Measurements from ENCODE around the gene TMCO4. TPM values are rescaled to one million over a fixed set of nuclear protein-coding genes. Genes with fewer than 3 reads are reported as not detected.

Gene TMCO4
- total and polyA plus RNA-seq, 2 of the 8 experiments (the other 6 are each of a cell fraction or from before 2014, with no cell fraction given), result 3.0 to 3.1 TPM

DNA sequence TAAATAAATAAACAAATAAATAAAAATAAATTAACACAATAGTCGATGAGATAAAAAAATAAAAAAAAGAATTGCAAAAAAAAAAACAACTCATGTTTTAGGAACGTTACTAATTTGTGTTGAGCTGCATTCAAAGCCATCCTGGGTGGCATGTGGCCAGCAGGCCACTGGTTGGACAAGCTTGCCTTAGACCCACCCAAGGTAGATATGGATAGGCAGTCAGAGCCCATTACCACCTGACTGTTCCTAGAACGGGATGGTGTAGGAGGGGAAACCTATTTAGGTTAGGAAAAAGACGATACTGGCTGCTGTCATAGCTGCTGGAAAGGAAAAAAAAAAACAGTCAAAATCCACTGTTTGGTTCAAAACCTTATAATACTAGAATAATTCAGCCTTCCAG is 94.3 kb downstream of the TMCO4 start:
- no peaks in the 10 kb centered on the region; the same call in 1 of the 2 replicates for H3K79me1 ChIP-seq (ENCODE audit: low read depth, low read length)
- no peak overlapping the region for H2AFZ ChIP-seq (ENCODE audit: low read length)
- H3K4me2 ChIP-seq (ENCODE audit: insufficient read depth in 1 of 2, low read depth in 2 of 2, low read length in 2 of 2), result no peak overlapping the region
- no peak overlapping the region for H3K56ac ChIP-seq (replicated peaks; ENCODE audit: insufficient read length, low read depth, low read length)
- H3K4me1 ChIP-seq (replicated peaks in 1 of 4; ENCODE audit: control insufficient read depth in 3 of 4, insufficient read depth in 4 of 4, low read length in 3 of 4), result peaks cover 0 to 8% (median 3%) of the 10 kb centered on the region in 4 experiments; a peak in 5 of 7 replicates
- DNase-seq (ENCODE audit: low read depth in 1 of 2, low spot score in 2 of 2), result no peak
- no peaks in the 10 kb centered on the region for H4K20me1 ChIP-seq (replicated peaks in 1 of 2; ENCODE audit: control insufficient read depth in 1 of 2, insufficient read depth in 2 of 2, low read length in 2 of 2)
- H3K23me2 ChIP-seq (ENCODE audit: low read depth, low read length), result no peaks in the 10 kb centered on the region
- no peak overlapping the region for H2BK5ac ChIP-seq (ENCODE audit: low read depth, low read length)
- 82% methylated on average over 4 of the region's 4 CpGs; no CpG with 5 or more reads in 1 of the 2 experiments for WGBS, 2 experiments (ENCODE audit: extremely low coverage in 1 of 2, insufficient coverage in 1 of 2, insufficient read length in 1 of 2, insufficient replicate concordance in 2 of 2, low coverage in 1 of 2, low lambda C conversion rate in 2 of 2, missing lambda C conversion rate in 1 of 2)
- H4K8ac ChIP-seq (ENCODE audit: extremely low read depth, insufficient read depth, low read length), result no peak overlapping the region
- CTCF ChIA-PET (ENCODE audit: partially characterized antibody), result interaction anchor here (0.7 to 9.8 kb wide), 26 partner anchors 8 to 775 kb away, joined by 3 to 127 read pairs (median 8); partner anchors contain the start of gene HTR6
- H2AK5ac ChIP-seq (ENCODE audit: low read depth, low read length), result no peak overlapping the region
- no peak overlapping the region for H3K4ac ChIP-seq (replicated peaks; ENCODE audit: insufficient read length, low read depth, low read length)
- no peak overlapping the region for H3K14ac ChIP-seq (ENCODE audit: insufficient read length)
- H3K23ac ChIP-seq (ENCODE audit: insufficient read length), result no peak overlapping the region
- H4K91ac ChIP-seq (replicated peaks; ENCODE audit: insufficient read length, low read length), result no peak overlapping the region
- no peaks in the 10 kb centered on the region for H3K27me3 ChIP-seq (replicated peaks in 1 of 4; ENCODE audit: control insufficient read depth in 3 of 4, extremely low read depth in 1 of 4, insufficient read depth in 3 of 4, low read length in 3 of 4)
- TF ChIP-seq EGR1 (IDR thresholded peaks at IDR 0.05; ENCODE audit: borderline replicate concordance, low read depth, low read length) (no peak), BCL11A (IDR thresholded peaks at IDR 0.05; ENCODE audit: low read depth in 2 of 2, low read length in 2 of 2) (no peak), ZNF274 (IDR thresholded peaks at IDR 0.05; ENCODE audit: borderline replicate concordance, extremely low read depth, low read length) (no peak), SAP30 (IDR thresholded peaks at IDR 0.05; ENCODE audit: insufficient read depth, insufficient replicate concordance, low read length) (no peak), YY1 (IDR thresholded peaks at IDR 0.05; ENCODE audit: low read depth, low read length) (no peak), GTF2F1 (IDR thresholded peaks at IDR 0.05; ENCODE audit: borderline replicate concordance, low read depth, low read length) (no peak), SUZ12 (IDR thresholded peaks at IDR 0.05; ENCODE audit: low read length) (no peak), POU5F1 (IDR thresholded peaks at IDR 0.05; ENCODE audit: low read depth, low read length) (no peak), HDAC2 (IDR thresholded peaks at IDR 0.05; ENCODE audit: borderline replicate concordance in 1 of 2, low read depth in 2 of 2, low read length in 2 of 2) (no peak), GABPA (IDR thresholded peaks at IDR 0.05; ENCODE audit: borderline replicate concordance, insufficient read depth, low read length) (no peak), SP2 (IDR thresholded peaks at IDR 0.05; ENCODE audit: low read length) (no peak), CBX5 (IDR thresholded peaks at IDR 0.05; ENCODE audit: low read depth, low read length) (no peak), JUN (IDR thresholded peaks at IDR 0.05; ENCODE audit: low read depth, low read length) (no peak)
- no peak overlapping the region for H3K18ac ChIP-seq (ENCODE audit: extremely low read depth, low read length)
- H3K4me3 ChIP-seq (ENCODE audit: extremely low read depth in 1 of 4, insufficient read depth in 2 of 4, low read depth in 3 of 4, low read length in 4 of 4), result no peak overlapping the region
- no peak overlapping the region for H2BK15ac ChIP-seq (ENCODE audit: low read length)
- H2BK12ac ChIP-seq (ENCODE audit: low read depth, low read length), result no peak overlapping the region
- H2BK20ac ChIP-seq (ENCODE audit: low read length), result no peak overlapping the region
- no peaks in the 10 kb centered on the region for H3K36me3 ChIP-seq (ENCODE audit: control insufficient read depth in 2 of 4, insufficient read depth in 4 of 4, low read length in 3 of 4)
- H3K9me3 ChIP-seq (ENCODE audit: insufficient read depth in 2 of 2, low read depth in 1 of 2, low read length in 1 of 2), result no peaks in the 10 kb centered on the region
- H3K27ac ChIP-seq (ENCODE audit: low read depth, low read length), result no peak overlapping the region
- no peak for FAIRE-seq
- H3K79me2 ChIP-seq (ENCODE audit: control insufficient read depth in 1 of 2, insufficient read depth in 2 of 2, low read length in 2 of 2), result no peaks in the 10 kb centered on the region
- POLR2A ChIA-PET (ENCODE audit: partially characterized antibody), result interaction anchor here (2.2 kb wide), 1 partner anchor 10 kb away, joined by 6 read pairs; no protein-coding TSS in a partner anchor
- H4K5ac ChIP-seq (ENCODE audit: insufficient read length, low read depth, low read length), result no peak overlapping the region
- H3K9ac ChIP-seq (replicated peaks in 1 of 4; ENCODE audit: extremely low read depth in 1 of 4, low read depth in 3 of 4, low read length in 3 of 4), result no peak overlapping the region
- H2BK120ac ChIP-seq (replicated peaks; ENCODE audit: low read depth, low read length), result no peak overlapping the region

Measured in H1 (cell line).